CD4-positive, alpha-beta T cell treated with Interferon gamma for 1 hour (primary cell): ENCODE data around the gene LGALS4.
"Not testable (repeated sequence)": the region's sequence is repeated elsewhere in the genome, so short reads cannot be mapped to it uniquely, and the experiment has no call there.

ENCODE experiments used
- DNase-seq: peaks from one replicate; pipeline ENCODE4 v3.0.0-alpha.2; 2020

LGALS4 gene

DNA sequence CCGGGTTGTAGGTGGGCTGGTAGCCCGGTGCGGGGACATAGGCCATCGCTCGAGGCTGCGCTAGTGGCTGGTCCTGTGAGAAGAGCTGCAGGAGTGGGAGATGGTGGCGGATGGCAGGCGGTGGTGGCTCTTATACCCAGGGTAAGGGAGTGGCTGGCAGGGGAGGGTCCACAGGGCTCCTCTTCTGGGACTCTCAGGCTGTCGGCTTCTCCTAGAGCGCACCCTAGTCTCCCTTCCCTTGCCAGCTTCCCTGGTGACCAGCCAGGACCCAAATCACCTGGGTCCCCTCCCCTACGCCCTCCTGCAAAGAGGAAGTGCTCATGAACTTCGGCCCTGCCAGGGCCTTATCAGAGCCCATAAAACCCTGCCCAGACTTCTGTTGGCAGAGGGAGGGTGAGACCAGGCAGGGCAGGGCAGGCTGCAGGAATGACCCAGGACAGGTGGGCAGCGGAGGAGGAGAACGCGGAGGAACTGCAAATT is at the start of gene LGALS4:
TSS of gene LGALS4 (minus strand) at position 105 of the 480 bp plus-strand sequence. CDS start at position 46, 59 bp downstream.
- no peak for DNase-seq

- no peak for DNase-seq
Observed at GRCh38 chr19:38861368-38861767, 48.6 kb upstream of the LGALS4 start.

GRCh38 chr19:38859631-38860204 is 47.0 kb upstream of the LGALS4 start:
- DNase-seq, result not testable (repeated sequence)

DNA sequence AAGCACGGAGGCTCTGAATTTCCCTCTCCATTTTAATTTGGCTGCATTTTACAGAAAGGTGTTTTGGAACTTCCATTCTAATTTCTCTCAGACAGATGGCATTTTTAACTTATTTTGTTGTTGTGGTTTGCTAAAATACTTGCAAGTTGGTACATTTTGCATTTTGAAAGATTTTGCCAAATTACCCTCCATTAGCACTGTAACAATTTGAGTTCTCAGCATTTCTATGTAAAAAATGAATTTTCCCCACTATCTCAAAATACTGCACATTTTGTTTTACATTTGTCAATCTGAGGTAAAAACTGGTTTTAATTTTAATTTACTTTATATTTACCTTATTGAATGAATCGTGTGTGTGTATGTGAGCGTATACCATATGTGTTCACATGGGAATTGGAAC is 44.1 kb upstream of the LGALS4 start:
- no peak for DNase-seq

GRCh38 chr19:38855751-38856150 is 43.0 kb upstream of the LGALS4 start:
- not testable (repeated sequence) for DNase-seq

DNA sequence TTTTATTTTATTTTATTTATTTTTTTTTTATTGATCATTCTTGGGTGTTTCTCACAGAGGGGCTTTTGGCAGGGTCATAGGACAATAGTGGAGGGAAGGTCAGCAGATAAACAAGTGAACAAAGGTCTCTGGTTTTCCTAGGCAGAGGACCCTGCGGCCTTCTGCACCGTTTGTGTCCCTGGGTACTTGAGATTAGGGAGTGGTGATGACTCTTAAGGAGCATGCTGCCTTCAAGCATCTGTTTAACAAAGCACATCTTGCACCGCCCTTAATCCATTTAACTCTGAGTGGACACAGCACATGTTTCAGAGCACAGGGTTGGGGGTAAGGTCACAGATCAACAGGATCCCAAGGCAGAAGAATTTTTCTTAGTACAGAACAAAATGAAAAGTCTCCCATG is 42.2 kb upstream of the LGALS4 start:
- DNase-seq, result not testable (repeated sequence)

DNA sequence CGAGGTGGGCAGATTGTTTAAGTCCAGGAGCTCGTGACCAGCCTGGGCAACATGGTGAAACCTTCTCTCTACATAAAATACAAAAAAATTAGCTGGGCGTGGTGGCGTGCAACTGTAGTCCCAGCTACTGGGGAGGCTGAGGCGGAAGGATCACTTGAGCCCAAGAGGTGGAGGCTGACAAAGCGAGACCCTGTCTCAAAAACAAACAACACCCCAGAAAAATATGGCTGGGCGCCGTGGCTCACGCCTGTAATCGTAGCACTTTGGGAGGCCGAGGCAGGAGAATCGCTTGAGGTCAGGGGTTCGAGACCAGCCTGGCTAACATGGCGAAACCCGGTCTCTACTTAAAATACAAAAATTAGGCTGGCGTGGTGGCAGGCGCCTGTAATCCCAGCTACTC is 40.5 kb upstream of the LGALS4 start:
- DNase-seq, result no peak

GRCh38 chr19:38852231-38853044 is 39.7 kb upstream of the LGALS4 start:
- peak; percentile 74 for DNase-seq

GRCh38 chr19:38851622-38852230 is 39.0 kb upstream of the LGALS4 start:
- DNase-seq, result peak; percentile 90

- peak; percentile 48 for DNase-seq
Observed at GRCh38 chr19:38850976-38851621, 38.4 kb upstream of the LGALS4 start.

- no peak for DNase-seq
Observed at GRCh38 chr19:38850436-38850975, 37.8 kb upstream of the LGALS4 start.

- peak; percentile 100 for DNase-seq
Observed at GRCh38 chr19:38849860-38850435, 37.2 kb upstream of the LGALS4 start, which contains the start of gene HNRNPL. TSS of gene HNRNPL (minus strand) at chr19:38849986. CDS start at chr19:38849966, 20 bp downstream.

DNA sequence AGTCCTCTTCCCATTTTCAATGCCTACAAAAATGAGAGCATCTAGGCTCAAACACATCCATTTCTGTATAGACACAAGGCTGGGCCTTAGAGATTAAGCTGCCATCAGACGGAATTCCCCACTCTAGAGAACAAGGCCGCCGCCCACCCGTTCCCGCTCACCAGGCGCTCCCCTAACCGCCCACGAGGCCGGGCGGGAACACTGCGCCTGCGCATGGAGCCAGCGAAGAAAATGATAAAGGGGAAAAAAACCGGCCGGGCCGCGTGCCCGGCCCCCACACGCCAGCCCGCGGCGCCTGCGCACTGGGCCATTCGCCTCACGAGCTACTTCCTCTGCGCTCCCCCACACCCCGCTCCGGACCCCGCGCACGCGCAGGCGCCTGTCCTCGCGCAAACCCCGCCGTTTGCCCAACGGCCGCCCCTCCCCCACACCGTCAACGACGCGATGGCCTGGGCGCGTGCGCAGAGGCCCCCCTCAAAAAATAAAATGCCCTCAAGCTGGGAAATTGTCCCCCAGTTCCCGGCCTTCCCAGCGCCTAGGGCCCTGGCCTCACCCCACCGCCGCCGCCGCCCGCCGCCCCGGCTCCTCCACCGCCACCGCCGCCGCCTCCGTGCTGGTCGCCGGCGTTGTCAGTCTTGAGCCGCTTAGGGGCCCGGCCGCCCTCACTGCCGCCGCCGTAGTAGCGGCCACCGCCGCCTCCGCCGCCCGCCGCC is 36.6 kb upstream of the LGALS4 start:
- peak; percentile 98 for DNase-seq

DNA sequence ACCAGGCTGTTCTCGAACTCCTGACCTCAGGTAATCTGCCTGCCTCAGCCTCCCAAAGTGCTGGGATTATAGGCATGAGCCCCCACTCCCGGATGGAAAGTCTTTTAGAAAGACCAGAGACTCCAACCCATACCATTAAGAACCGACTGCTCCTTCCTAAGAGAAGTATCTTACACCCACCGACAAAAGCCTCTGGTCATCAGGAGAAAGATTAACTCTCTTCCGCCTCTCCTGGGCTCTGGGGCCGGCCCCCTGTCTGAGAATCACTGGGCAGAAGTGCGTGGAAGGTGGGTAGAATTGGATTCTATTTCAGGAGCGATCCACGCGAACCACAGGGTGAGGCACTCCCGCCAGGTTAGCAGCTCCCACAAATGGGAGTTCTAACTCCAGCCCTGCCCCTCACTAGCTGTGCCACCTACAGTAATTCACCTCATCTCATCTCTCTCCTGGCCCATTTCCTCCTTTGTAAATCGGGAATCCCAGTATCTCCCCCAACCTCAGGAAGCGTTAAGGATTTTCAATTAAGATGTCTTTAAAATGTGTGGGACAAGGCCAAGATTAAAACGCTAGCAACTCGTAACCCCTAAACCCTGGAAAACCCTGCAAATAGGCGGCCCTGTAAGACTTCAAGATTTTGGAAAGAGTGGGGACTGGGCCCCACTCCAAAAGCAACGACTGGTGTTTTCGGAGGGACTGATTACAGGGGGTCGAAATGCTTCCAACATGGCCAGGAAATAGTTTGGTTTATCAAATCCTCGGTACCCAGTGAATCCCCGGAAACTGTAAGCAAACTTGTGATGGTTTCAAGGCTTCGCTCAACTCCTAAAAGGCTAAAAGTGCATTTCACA is 35.8 kb upstream of the LGALS4 start:
- DNase-seq, result no peak

DNA sequence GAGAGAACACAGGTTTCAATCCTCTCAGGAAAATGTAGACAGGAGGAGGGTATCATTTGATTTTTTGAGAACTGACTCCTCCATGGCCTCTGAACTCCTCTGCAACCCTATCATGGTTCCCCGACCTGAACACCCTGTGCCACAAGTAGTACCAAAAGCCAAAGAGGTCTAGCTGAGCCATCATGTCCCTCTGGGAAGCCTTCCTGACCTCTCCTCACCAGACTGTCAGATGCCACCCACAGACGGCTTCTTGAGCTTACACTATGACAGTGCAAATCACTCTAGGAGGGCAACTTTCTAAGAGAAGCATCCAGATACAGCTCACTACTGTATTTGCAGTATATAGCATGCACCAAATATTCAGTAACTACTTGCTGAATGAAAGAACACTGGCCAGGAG is 33.4 kb upstream of the LGALS4 start:
- no peak for DNase-seq

DNA sequence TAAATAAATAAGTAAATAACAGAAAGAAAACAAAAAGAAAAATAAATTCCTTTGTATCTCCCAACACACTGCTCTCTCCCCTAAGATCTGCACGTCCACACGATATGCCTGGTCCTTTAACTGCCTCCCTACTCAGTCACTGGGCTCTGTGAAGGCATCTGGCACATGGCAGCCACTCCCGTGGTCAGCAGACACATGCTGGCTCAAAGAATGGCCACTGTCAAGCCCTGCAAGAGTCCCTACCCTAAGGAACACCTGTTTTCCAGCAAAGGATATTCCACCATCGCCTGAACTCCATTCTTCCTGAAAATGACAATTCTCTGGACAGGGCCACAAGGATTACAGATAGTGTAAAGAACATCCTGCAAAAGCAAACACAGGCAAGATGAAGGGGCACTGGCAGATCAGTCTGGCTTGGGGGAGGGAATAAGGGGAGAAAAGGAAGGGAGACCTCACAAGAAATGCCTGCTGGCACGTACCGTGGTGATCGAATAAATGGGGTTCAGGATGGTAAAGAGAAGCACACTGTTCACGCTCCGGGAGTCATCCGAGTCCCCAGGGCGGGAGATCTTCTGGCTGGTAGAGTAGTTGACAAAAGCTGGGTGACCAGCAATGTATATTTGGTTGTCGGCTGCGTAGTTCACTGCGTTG is 32.8 kb upstream of the LGALS4 start:
- DNase-seq, result no peak

DNA sequence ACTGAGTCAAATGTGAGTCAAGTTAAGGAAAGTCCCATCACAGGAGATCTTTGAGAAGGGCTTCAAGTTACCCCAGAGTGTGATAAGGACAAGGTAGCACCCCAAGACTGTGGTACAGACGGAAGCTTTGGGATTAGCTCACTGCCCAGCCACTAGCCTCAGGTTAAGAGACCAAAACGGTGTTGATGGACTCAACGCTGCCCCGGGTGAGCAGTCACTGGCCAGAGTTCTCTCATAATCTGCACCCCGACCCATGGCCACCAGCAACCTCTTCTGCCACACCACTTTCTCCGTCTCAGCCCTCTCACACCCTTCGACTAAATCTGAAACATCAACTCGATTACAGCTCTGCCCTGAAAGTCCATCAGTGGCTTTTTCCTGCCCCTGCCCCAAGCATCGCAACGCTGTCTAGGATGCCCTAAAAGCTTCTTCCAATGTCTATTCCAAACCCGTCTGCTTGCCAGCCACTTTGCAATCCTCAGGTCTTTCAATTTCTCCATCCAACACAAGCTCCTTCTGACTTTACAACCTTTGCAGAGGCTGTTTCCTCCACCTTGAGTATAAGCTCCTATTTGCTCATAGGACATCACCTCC is 31.4 kb upstream of the LGALS4 start:
- no peak for DNase-seq

DNA sequence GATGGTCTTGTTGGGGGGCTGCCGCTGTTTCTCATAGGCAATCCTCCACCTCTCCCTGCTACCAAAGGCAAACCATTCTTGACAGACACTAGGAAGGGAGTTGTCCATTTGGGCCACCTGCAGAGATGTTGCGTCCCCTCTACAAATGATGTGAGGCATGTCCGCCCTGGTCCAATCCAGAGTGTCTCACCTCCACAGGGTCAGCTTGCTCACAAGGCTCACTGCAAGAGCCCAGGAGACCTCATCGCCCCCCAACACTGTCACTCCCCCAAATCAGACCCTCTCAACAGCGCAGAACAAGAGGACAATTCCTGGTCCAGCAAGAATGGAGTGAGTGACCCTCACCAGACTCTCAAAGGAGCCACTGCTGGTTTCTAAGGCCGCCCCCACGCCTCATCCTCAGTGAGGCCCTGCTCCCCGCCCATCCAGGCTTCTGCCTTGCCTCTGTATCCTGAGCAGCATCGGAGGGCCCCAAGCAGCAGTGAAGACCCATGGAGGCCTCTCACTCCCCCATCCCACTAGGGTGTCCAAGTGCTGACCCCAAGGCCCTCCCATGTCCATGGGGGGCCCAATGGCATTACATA is 30.5 kb upstream of the LGALS4 start:
- DNase-seq, result no peak

DNA sequence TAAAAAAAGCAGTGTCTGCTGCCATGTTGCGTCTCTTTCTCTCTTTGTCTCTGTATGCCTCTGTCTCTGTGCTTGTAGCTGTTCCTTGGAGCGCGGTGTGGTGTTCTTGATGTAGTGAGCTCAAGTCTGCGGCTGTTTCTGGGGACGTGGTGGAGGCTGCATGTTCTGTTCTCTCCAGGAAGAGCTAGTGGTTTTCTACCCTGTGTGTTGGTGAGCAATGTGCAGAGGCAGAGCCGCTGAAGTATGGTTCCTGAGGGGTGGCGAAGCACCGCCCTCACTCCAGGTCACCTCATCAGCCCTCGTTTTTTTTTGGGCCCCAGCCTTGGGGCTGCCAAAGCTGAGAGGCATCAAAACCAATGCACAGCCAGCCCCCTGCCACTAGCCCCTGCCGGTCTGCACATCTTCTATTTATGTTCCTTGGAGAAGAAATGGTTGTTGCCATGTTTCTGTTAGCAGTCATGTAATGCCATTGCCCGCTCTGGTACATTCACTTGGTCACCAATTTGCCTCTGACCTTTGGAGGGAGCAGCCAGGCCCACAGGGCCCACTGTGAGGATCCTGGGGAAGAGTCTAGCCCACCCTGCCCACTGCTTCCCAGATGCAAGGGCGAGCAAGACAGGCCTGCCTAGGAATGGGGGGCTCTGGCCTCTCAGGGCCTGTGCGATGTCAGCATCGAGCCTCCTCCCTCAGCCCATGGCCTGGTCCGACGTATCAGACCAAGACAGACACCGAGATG is 29.9 kb upstream of the LGALS4 start:
- peak; percentile 66 for DNase-seq
